Activated naive CD8-positive, alpha-beta T cell treated with anti-CD3 and anti-CD28 coated beads for 36 hours (primary cell): ENCODE results near the gene RBM47. TPM values are rescaled to one million over a fixed set of nuclear protein-coding genes. Genes with fewer than 3 reads are reported as not detected.
"Not testable (repeated sequence)": the region's sequence is repeated elsewhere in the genome, so short reads cannot be mapped to it uniquely, and the experiment has no call there.

ENCODE experiments used
- DNase-seq: peaks from one replicate; pipeline ENCODE4 v3.0.0; 2021
- H3K27ac Mint-ChIP-seq: one replicate; pipeline ENCODE4 v1.8.0; 2022; ENCODE audit warnings: mild to moderate bottlenecking, moderate library complexity, mixed read lengths
- H3K27me3 Mint-ChIP-seq: one replicate; pipeline ENCODE4 v1.8.0; 2022; ENCODE audit warnings: mild to moderate bottlenecking, mixed read lengths
- H3K36me3 Mint-ChIP-seq: one replicate; pipeline ENCODE4 v1.8.0; 2021; ENCODE audit warnings: mild to moderate bottlenecking, mixed read lengths
- H3K4me1 Mint-ChIP-seq: one replicate; pipeline ENCODE4 v1.8.0; 2021; ENCODE audit warnings: mixed read lengths
- H3K4me3 Mint-ChIP-seq: one replicate; pipeline ENCODE4 v1.8.0; 2022; ENCODE audit warnings: mild to moderate bottlenecking, moderate library complexity, mixed read lengths
- H3K9me3 Mint-ChIP-seq: one replicate; pipeline ENCODE4 v1.8.0; 2022; ENCODE audit warnings: mixed read lengths
- total RNA-seq, 2 experiments: library from RNA; stranded (reverse); gene quantifications; one replicate each; pipeline ENCODE4 v1.2.3, GENCODE V29; 2021

RBM47 gene
- total RNA-seq, 2 experiments from 2014 or later = 0.16 to 0.22 TPM

DNA sequence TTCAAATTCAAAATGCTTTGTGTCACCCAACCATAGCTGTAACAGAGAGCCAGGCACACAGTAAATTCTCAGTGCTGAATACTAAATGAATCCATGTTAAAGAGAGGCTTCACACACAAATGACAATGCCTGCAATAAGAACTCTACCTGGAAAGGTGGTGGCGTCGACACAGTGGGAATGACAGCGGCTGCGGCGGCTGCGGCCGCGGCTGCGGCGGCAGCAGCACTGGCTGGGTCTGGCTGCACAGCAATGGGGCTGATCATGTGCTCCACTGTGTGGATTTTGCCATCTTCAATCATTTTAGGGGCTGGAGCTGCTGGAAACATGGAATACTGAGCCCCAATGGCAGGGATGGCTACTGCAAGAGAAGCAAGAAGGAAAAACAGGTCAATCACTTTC is 197.2 kb downstream of the RBM47 start:
- Mint-ChIP-seq H3K4me3 (no peak overlapping the region), H3K27ac (peak overlapping the region; percentile 77), H3K27me3 (no peaks in the 10 kb centered on the region), H3K4me1 (peaks cover 32% of the 10 kb centered on the region), H3K9me3 (peaks cover 2% of the 10 kb centered on the region), H3K36me3 (peaks cover 3% of the 10 kb centered on the region)
- DNase-seq = no peak

GRCh38 chr4:40427871-40428270 is 201.8 kb downstream of the RBM47 start:
- H3K4me3 Mint-ChIP-seq, H3K27me3 Mint-ChIP-seq, H3K27ac Mint-ChIP-seq, H3K9me3 Mint-ChIP-seq, DNase-seq, H3K36me3 Mint-ChIP-seq: not testable (repeated sequence)
- peaks cover 12% of the 10 kb centered on the region for H3K4me1 Mint-ChIP-seq

GRCh38 chr4:40427128-40427527 is 202.5 kb downstream of the RBM47 start:
- peaks cover 9% of the 10 kb centered on the region for H3K4me1 Mint-ChIP-seq
- no peak for DNase-seq

GRCh38 chr4:40425799-40426574 is 203.7 kb downstream of the RBM47 start:
- Mint-ChIP-seq H3K9me3 (no peaks in the 10 kb centered on the region), H3K36me3 (no peaks in the 10 kb centered on the region), H3K4me3 (no peak overlapping the region), H3K27me3 (no peaks in the 10 kb centered on the region), H3K4me1 (peaks cover 7% of the 10 kb centered on the region), H3K27ac (no peak overlapping the region)
- DNase-seq = no peak

More at GRCh38 chr4:40427128-40427527, 202.5 kb downstream of the RBM47 start:
- Mint-ChIP-seq H3K36me3 (no peaks in the 10 kb centered on the region), H3K9me3 (no peaks in the 10 kb centered on the region), H3K27ac (no peak overlapping the region), H3K4me3 (no peak overlapping the region), H3K27me3 (no peaks in the 10 kb centered on the region)

DNA sequence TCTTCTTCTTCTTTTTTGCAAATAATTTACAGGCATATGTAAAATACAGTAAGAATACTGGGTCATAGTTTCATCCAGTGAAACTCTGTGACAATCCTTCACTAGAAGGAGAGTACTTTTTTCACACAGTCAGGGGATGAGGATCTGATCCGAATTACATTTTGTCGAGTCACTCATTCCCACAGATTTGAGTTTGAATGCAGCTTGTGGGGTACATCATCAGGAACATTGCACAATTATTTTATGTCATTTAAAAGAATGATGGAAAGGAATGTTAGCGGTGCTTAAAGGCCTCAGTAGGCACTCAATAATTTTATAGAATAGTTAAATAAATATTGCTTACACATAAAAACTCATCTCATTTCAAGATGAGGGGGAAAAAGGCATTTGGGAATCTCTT is 205.9 kb downstream of the RBM47 start:
- DNase-seq = no peak
- H3K4me1 Mint-ChIP-seq = peaks cover 9% of the 10 kb centered on the region
- peaks cover 4% of the 10 kb centered on the region for H3K36me3 Mint-ChIP-seq

GRCh38 chr4:40421839-40422708 is 207.6 kb downstream of the RBM47 start:
- Mint-ChIP-seq H3K27ac (no peak overlapping the region), H3K4me1 (peaks cover 2% of the 10 kb centered on the region), H3K36me3 (peaks cover 4% of the 10 kb centered on the region), H3K9me3 (peaks cover 7% of the 10 kb centered on the region), H3K4me3 (no peak overlapping the region), H3K27me3 (no peaks in the 10 kb centered on the region)
- DNase-seq = no peak

More for the DNA sequence above, 205.9 kb downstream of the RBM47 start:
- H3K27ac Mint-ChIP-seq = no peak overlapping the region
- no peaks in the 10 kb centered on the region for H3K27me3 Mint-ChIP-seq
- H3K4me3 Mint-ChIP-seq = no peak overlapping the region
- H3K9me3 Mint-ChIP-seq = peaks cover 1% of the 10 kb centered on the region

GRCh38 chr4:40419231-40419912 is 210.3 kb downstream of the RBM47 start:
- DNase-seq = no peak
- peaks cover 7% of the 10 kb centered on the region for H3K9me3 Mint-ChIP-seq
- H3K27ac Mint-ChIP-seq = no peak overlapping the region

GRCh38 chr4:40418430-40419230 is 211.0 kb downstream of the RBM47 start:
- H3K27me3 Mint-ChIP-seq = no peaks in the 10 kb centered on the region
- H3K27ac Mint-ChIP-seq = no peak overlapping the region
- peaks cover 7% of the 10 kb centered on the region for H3K9me3 Mint-ChIP-seq
- H3K4me1 Mint-ChIP-seq = peaks cover 2% of the 10 kb centered on the region
- DNase-seq = no peak
- H3K36me3 Mint-ChIP-seq = peaks cover 4% of the 10 kb centered on the region
- no peak overlapping the region for H3K4me3 Mint-ChIP-seq

More at GRCh38 chr4:40419231-40419912, 210.3 kb downstream of the RBM47 start:
- H3K4me3 Mint-ChIP-seq = no peak overlapping the region
- no peaks in the 10 kb centered on the region for H3K27me3 Mint-ChIP-seq
- H3K36me3 Mint-ChIP-seq = peaks cover 4% of the 10 kb centered on the region
- H3K4me1 Mint-ChIP-seq = peaks cover 2% of the 10 kb centered on the region

DNA sequence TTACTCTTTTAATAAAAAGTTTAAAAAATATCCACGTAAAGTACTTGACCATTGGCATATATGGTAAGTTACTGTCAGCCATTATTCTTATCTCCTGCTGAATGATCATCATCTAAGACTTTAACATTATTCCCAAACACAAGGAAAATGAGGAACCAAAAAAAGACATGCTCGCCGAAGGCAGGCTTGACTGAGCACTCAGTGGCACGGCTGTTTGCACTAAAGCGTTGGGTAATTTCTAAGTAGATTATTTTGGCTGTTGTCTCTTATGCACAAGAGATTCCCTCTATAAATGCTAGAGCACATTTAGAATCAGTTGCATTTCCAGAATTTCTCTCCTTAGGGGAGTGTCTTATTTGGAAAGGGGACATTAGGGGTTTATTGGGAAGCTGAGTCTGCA is 211.7 kb downstream of the RBM47 start:
- H3K9me3 Mint-ChIP-seq = peaks cover 7% of the 10 kb centered on the region
- H3K27ac Mint-ChIP-seq = no peak overlapping the region
- peaks cover 4% of the 10 kb centered on the region for H3K36me3 Mint-ChIP-seq
- H3K27me3 Mint-ChIP-seq = no peaks in the 10 kb centered on the region
- DNase-seq = no peak
- H3K4me1 Mint-ChIP-seq = peaks cover 2% of the 10 kb centered on the region
- H3K4me3 Mint-ChIP-seq = no peak overlapping the region

DNA sequence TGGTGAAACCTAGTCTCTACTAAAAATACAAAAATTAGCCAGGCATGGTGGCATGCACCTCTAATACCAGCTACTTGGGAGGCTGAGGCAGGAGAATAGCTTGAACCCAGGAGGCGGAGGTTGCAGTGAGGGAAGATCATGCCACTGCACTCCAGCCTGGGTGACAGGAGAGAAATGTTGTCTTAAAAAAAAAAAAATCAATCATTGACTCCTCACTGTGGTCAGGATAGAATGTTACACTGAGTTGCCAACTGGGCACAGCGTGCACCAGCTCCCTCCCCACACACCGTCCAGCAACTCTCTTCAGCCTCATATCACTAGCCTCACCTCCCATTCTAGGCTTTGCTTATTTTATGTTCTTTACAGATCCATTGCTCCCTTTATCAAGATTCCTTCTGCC is 215.0 kb downstream of the RBM47 start:
- DNase-seq = no peak
- Mint-ChIP-seq H3K36me3 (no peaks in the 10 kb centered on the region), H3K27me3 (no peaks in the 10 kb centered on the region), H3K4me1 (peaks cover 5% of the 10 kb centered on the region), H3K4me3 (no peak overlapping the region), H3K27ac (no peak overlapping the region), H3K9me3 (peaks cover 7% of the 10 kb centered on the region)

GRCh38 chr4:40412866-40413795 is 216.5 kb downstream of the RBM47 start:
- H3K9me3 Mint-ChIP-seq = peaks cover 2% of the 10 kb centered on the region
- peaks cover 7% of the 10 kb centered on the region for H3K4me1 Mint-ChIP-seq
- H3K27ac Mint-ChIP-seq = no peak overlapping the region
- H3K4me3 Mint-ChIP-seq = no peak overlapping the region
- no peaks in the 10 kb centered on the region for H3K36me3 Mint-ChIP-seq
- no peak for DNase-seq
- no peaks in the 10 kb centered on the region for H3K27me3 Mint-ChIP-seq

DNA sequence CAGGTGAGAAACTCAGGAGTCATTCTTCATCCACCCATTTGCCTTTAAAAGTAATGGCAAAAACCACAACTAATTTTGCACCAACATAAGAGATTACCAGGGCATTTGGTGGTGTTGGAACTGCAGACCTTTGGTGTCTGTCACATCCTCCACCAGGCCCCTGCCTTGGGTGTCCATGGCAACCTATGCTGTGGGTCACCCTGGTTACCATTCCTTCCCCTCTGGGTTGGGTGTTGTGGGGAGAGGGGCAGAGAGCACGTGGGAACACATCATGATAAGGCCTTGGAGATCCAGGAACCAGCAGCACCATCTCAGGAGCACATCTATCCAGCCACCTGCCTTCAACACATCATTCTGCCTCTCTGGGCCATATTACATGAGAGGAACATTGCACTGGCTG is 217.3 kb downstream of the RBM47 start:
- H3K36me3 Mint-ChIP-seq = peaks cover 4% of the 10 kb centered on the region
- no peak for DNase-seq

GRCh38 chr4:40409835-40410234 is 219.8 kb downstream of the RBM47 start:
- H3K9me3 Mint-ChIP-seq = peaks cover 8% of the 10 kb centered on the region
- peaks cover 9% of the 10 kb centered on the region for H3K36me3 Mint-ChIP-seq
- no peaks in the 10 kb centered on the region for H3K27me3 Mint-ChIP-seq
- no peak overlapping the region for H3K4me3 Mint-ChIP-seq
- H3K4me1 Mint-ChIP-seq = peaks cover 7% of the 10 kb centered on the region
- no peak overlapping the region for H3K27ac Mint-ChIP-seq
- no peak for DNase-seq

More for the DNA sequence above, 217.3 kb downstream of the RBM47 start:
- Mint-ChIP-seq H3K27ac (no peak overlapping the region), H3K9me3 (peaks cover 3% of the 10 kb centered on the region), H3K27me3 (no peaks in the 10 kb centered on the region), H3K4me1 (peaks cover 7% of the 10 kb centered on the region), H3K4me3 (no peak overlapping the region)
